ENCODE results near the gene RRP8. TPM values are rescaled to one million over a fixed set of nuclear protein-coding genes. Genes with fewer than 3 reads are reported as not detected.
A peak's percentile ranks its signal among the peaks of the same experiment; 100 is the strongest.

The RRP8 gene
- total RNA-seq, result 10.3 and 10.5 TPM in 2 replicates

GRCh38 chr11:6603287-6604080 is at the start of gene RRP8, which contains the start of gene ILK:
Gene RRP8 (minus strand): TSS chr11:6603616. CDS start chr11:6603502, 114 bp downstream.
Gene ILK (plus strand): TSS chr11:6603774. CDS start chr11:6604272, 498 bp downstream.
- peak; percentile 24 for TF ChIP-seq CTCF (IDR thresholded peaks at IDR 0.05; ENCODE audit: insufficient read depth, low read length, severe bottlenecking)
- peak within 1 kb of the TSS; percentile 94 for H3K4me3 ChIP-seq (ENCODE audit: low read depth, low read length)
- DNase-seq (ENCODE audit: low read depth) (peak; percentile 75), FAIRE-seq (no peak)
- peaks cover 27% of the 10 kb centered on the region for H3K36me3 ChIP-seq (ENCODE audit: control insufficient read depth, insufficient read depth, low read length)
- no peaks in the 10 kb centered on the region for H3K27me3 ChIP-seq (ENCODE audit: control insufficient read depth, insufficient read depth, low read length)

GRCh38 chr11:6653097-6653496 is 49.7 kb upstream of the RRP8 start:
- peaks cover 32% of the 10 kb centered on the region for H3K27me3 ChIP-seq (ENCODE audit: control insufficient read depth, insufficient read depth, low read length)
- FAIRE-seq, result no peak
- no peak for TF ChIP-seq CTCF (IDR thresholded peaks at IDR 0.05; ENCODE audit: insufficient read depth, low read length, severe bottlenecking)
- H3K4me3 ChIP-seq (ENCODE audit: low read depth, low read length), result no peak overlapping the region
- DNase-seq (ENCODE audit: low read depth), result no peak
- no peaks in the 10 kb centered on the region for H3K36me3 ChIP-seq (ENCODE audit: control insufficient read depth, insufficient read depth, low read length)

- Histone ChIP-seq H3K27me3 (ENCODE audit: control insufficient read depth, insufficient read depth, low read length) (peaks cover 30% of the 10 kb centered on the region), H3K36me3 (ENCODE audit: control insufficient read depth, insufficient read depth, low read length) (no peaks in the 10 kb centered on the region), H3K4me3 (ENCODE audit: low read depth, low read length) (no peak overlapping the region)
- DNase-seq (ENCODE audit: low read depth), result no peak
- TF ChIP-seq CTCF (IDR thresholded peaks at IDR 0.05; ENCODE audit: insufficient read depth, low read length, severe bottlenecking), result no peak
- no peak for FAIRE-seq
Measured at GRCh38 chr11:6652182-6652581, 48.8 kb upstream of the RRP8 start.

- DNase-seq (ENCODE audit: low read depth) (peak; percentile 23), FAIRE-seq (no peak)
- Histone ChIP-seq H3K36me3 (ENCODE audit: control insufficient read depth, insufficient read depth, low read length) (no peaks in the 10 kb centered on the region), H3K27me3 (ENCODE audit: control insufficient read depth, insufficient read depth, low read length) (peaks cover 30% of the 10 kb centered on the region), H3K4me3 (ENCODE audit: low read depth, low read length) (no peak overlapping the region)
- TF ChIP-seq CTCF (IDR thresholded peaks at IDR 0.05; ENCODE audit: insufficient read depth, low read length, severe bottlenecking), result no peak
Measured at GRCh38 chr11:6650980-6651379, 47.6 kb upstream of the RRP8 start.

- no peak for FAIRE-seq
- no peak for TF ChIP-seq CTCF (IDR thresholded peaks at IDR 0.05; ENCODE audit: insufficient read depth, low read length, severe bottlenecking)
Measured at GRCh38 chr11:6650104-6650503, 46.7 kb upstream of the RRP8 start.

More at GRCh38 chr11:6650104-6650503, 46.7 kb upstream of the RRP8 start:
- Histone ChIP-seq H3K4me3 (ENCODE audit: low read depth, low read length) (no peak overlapping the region), H3K36me3 (ENCODE audit: control insufficient read depth, insufficient read depth, low read length) (no peaks in the 10 kb centered on the region), H3K27me3 (ENCODE audit: control insufficient read depth, insufficient read depth, low read length) (peaks cover 29% of the 10 kb centered on the region)
- no peak for DNase-seq (ENCODE audit: low read depth)

Measured in bronchial epithelial cell (primary cell).